Sigmoid colon (tissue), 4 donors: ENCODE measurements around the gene DPM1.
A peak's percentile ranks its signal among the peaks of the same experiment; 100 is the strongest.

Source experiments
- CTCF ChIP-seq, 4 experiments: fragments of 450-650 bp in 3 of 4; fragments of 200-600 bp in 1 of 4; IDR thresholded peaks; one replicate each; pipeline ENCODE4 v1.5.1; 2016 to 2019; ENCODE audit warnings: antibody characterized with exemption in 4 of 4, mild to moderate bottlenecking in 3 of 4, moderate library complexity in 2 of 4
- POLR2A ChIP-seq, 2 donors: fragments of 450-650 bp; IDR thresholded peaks; one replicate each; pipeline ENCODE4 v1.6.1; 2016; ENCODE audit warnings: antibody characterized with exemption in 2 of 2, mild to moderate bottlenecking in 2 of 2, moderate library complexity in 2 of 2
- POLR2AphosphoS5 ChIP-seq, 4 donors: sonication (generic); formaldehyde crosslinking; IDR thresholded peaks; one replicate each; pipeline ENCODE4 v1.6.1; 2017; ENCODE audit warnings: antibody characterized with exemption in 4 of 4

GRCh38 chr20:50987493-50988210, 29.3 kb upstream of the DPM1 start:
- TF ChIP-seq CTCF (IDR thresholded peaks at IDR 0.05): peak; percentile 78 to 93 (median 88)
- TF ChIP-seq POLR2AphosphoS5 (IDR thresholded peaks at IDR 0.05): no peak
- no peak for TF ChIP-seq POLR2A (IDR thresholded peaks at IDR 0.05)
